Kidney (tissue), 14 donors: ENCODE results near the gene USP24. TPM values are rescaled to one million over a fixed set of nuclear protein-coding genes. Genes with fewer than 3 reads are reported as not detected.

Experiments
- DNase-seq, 5 donors: peaks; one replicate each; pipeline ENCODE4 v3.0.0-alpha.2; 2013 to 2020
- FAIRE-seq: peaks from 2 replicates; lab custom pipeline; 2012; peaks lifted over from hg19 to GRCh38; lab: Jason Lieb, UNC
- H3K27ac ChIP-seq, 2 donors: one replicate each; pipeline ENCODE4 v1.7.0; 2013; ENCODE audit warnings: low read depth in 2 of 2, low read length in 2 of 2, inconsistent platforms in 1 of 2
- H3K27me3 ChIP-seq: one replicate; pipeline ENCODE4 v1.7.1; 2013; ENCODE audit warnings: low read length, inconsistent platforms; ENCODE audit not compliant: control insufficient read depth, insufficient read depth
- H3K36me3 ChIP-seq, 3 donors: one replicate each; pipeline versions ENCODE4 v1.7.0 to v1.7.1; 2013; ENCODE audit warnings: low read length in 3 of 3, control low read depth in 1 of 3, inconsistent platforms in 1 of 3; ENCODE audit not compliant: insufficient read depth in 3 of 3, control insufficient read depth in 2 of 3
- H3K4me1 ChIP-seq, 3 donors: one replicate each; pipeline versions ENCODE4 v1.7.0 to v1.7.1; 2013; ENCODE audit warnings: low read length in 3 of 3, inconsistent platforms in 1 of 3, low read depth in 1 of 3; ENCODE audit not compliant: control insufficient read depth in 2 of 3, insufficient read depth in 2 of 3
- H3K4me3 ChIP-seq, 3 donors: one replicate each; pipeline versions ENCODE4 v1.7.0 to v1.8.1; 2013; ENCODE audit warnings: low read length in 3 of 3, control low read depth in 1 of 3, inconsistent platforms in 1 of 3
- H3K9ac ChIP-seq, 3 donors: one replicate each; pipeline versions ENCODE4 v1.7.0 to v1.7.1; 2013; ENCODE audit warnings: low read length in 3 of 3, control low read depth in 1 of 3, inconsistent platforms in 1 of 3
- H3K9me3 ChIP-seq, 3 donors: one replicate each; pipeline versions ENCODE4 v1.7.0 to v1.7.1; 2013; ENCODE audit warnings: low read length in 3 of 3, control low read depth in 1 of 3, inconsistent platforms in 1 of 3; ENCODE audit not compliant: control insufficient read depth in 2 of 3, insufficient read depth in 1 of 3
- intact Hi-C: fragments of 100-400 bp; cut with DNase I; formaldehyde crosslinking; loops from one replicate; pipeline ENCODE4 v1.11.1; 2022
- polyA plus RNA-seq: library from polyadenylated mRNA; stranded (reverse); fragments of 350-450 nt; fragmentation: Illumina TruSeq; extraction: RNeasy Lipid Tissue Mini Kit (QIAGEN cat#74804); gene quantifications from one replicate; pipeline ENCODE4 v1.2.3, GENCODE V29; 2014; ENCODE audit warnings: low read depth, low replicate concordance; ENCODE audit not compliant: insufficient read depth
- total RNA-seq: library from RNA; stranded (reverse); fragmentation: NEBNext Ultra II Directional; extraction: Animal tissue kit (Norgen Biotek cat#: 25700); gene quantifications from one replicate; pipeline ENCODE4 v1.2.1, GENCODE V29; 2021
- TF ChIP-seq, protein P1 (sequence below): IDR thresholded peaks from 3 replicates; pipeline ENCODE4 v1.5.1; 2012; ENCODE audit warnings: mild to moderate bottlenecking, moderate library complexity, borderline replicate concordance; ENCODE audit not compliant: insufficient read depth; ENCODE audit errors: extremely low read depth
- donor health status: control.
- donor health status: control.
- donor health status: control.
- donor health status: control.
- donor health status: control.
- donor health status: DM: yes; HTN: yes; CAD: no.
- donor health status: Normal renal cell carcinoma (clear cell type).

USP24 gene
- total and polyA plus RNA-seq, 2 donors from 2014 or later: 10.1 to 49.2 TPM

GRCh38 chr1:55185832-55186231, 29.3 kb downstream of the USP24 start:
- no peaks in the 10 kb centered on the region for H3K9me3 ChIP-seq
- no peak overlapping the region for H3K27ac ChIP-seq
- no peak overlapping the region for H3K4me3 ChIP-seq
- FAIRE-seq (no peak), DNase-seq (no peak)
- intact Hi-C loops: no loop called here
- no peaks in the 10 kb centered on the region for H3K4me1 ChIP-seq
- no peaks in the 10 kb centered on the region for H3K36me3 ChIP-seq
- TF ChIP-seq, protein P1, sequence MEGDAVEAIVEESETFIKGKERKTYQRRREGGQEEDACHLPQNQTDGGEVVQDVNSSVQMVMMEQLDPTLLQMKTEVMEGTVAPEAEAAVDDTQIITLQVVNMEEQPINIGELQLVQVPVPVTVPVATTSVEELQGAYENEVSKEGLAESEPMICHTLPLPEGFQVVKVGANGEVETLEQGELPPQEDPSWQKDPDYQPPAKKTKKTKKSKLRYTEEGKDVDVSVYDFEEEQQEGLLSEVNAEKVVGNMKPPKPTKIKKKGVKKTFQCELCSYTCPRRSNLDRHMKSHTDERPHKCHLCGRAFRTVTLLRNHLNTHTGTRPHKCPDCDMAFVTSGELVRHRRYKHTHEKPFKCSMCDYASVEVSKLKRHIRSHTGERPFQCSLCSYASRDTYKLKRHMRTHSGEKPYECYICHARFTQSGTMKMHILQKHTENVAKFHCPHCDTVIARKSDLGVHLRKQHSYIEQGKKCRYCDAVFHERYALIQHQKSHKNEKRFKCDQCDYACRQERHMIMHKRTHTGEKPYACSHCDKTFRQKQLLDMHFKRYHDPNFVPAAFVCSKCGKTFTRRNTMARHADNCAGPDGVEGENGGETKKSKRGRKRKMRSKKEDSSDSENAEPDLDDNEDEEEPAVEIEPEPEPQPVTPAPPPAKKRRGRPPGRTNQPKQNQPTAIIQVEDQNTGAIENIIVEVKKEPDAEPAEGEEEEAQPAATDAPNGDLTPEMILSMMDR: no peak
- no peaks in the 10 kb centered on the region for H3K27me3 ChIP-seq
- no peak overlapping the region for H3K9ac ChIP-seq

- H3K36me3 ChIP-seq: no peaks in the 10 kb centered on the region
- FAIRE-seq (no peak), DNase-seq (no peak)
- no peak overlapping the region for H3K27ac ChIP-seq
- H3K9me3 ChIP-seq: no peaks in the 10 kb centered on the region
- H3K27me3 ChIP-seq: no peaks in the 10 kb centered on the region
- H3K4me3 ChIP-seq: no peak overlapping the region
- intact Hi-C loops: no loop called here
- H3K9ac ChIP-seq: no peak overlapping the region
- H3K4me1 ChIP-seq: no peaks in the 10 kb centered on the region
- TF ChIP-seq, protein P1: no peak
These were observed 30.3 kb downstream of the USP24 start for GRCh38 chr1:55184859-55185258.

- FAIRE-seq: no peak
- Histone ChIP-seq H3K27me3 (no peaks in the 10 kb centered on the region), H3K4me3 (no peak overlapping the region), H3K9ac (no peak overlapping the region), H3K27ac (no peak overlapping the region), H3K9me3 (no peaks in the 10 kb centered on the region), H3K4me1 (no peaks in the 10 kb centered on the region), H3K36me3 (no peaks in the 10 kb centered on the region)
- TF ChIP-seq, protein P1: no peak
- intact Hi-C loops: no loop called here
- DNase-seq: no peak
These were observed 33.5 kb downstream of the USP24 start for GRCh38 chr1:55181666-55182065.

GRCh38 chr1:55180075-55180670, 35.0 kb downstream of the USP24 start:
- intact Hi-C loops: no loop called here
- TF ChIP-seq, protein P1: no peak
- H3K4me1 ChIP-seq: no peaks in the 10 kb centered on the region
- H3K27me3 ChIP-seq: no peaks in the 10 kb centered on the region
- H3K4me3 ChIP-seq: no peak overlapping the region
- H3K9me3 ChIP-seq: no peaks in the 10 kb centered on the region
- DNase-seq (no peak), FAIRE-seq (no peak)
- no peak overlapping the region for H3K27ac ChIP-seq
- H3K9ac ChIP-seq: no peak overlapping the region
- peaks cover 0 to 4% (median 0%) of the 10 kb centered on the region in 3 donors for H3K36me3 ChIP-seq
